ENCODE measurements around the gene TPX2. TPM values are rescaled to one million over a fixed set of nuclear protein-coding genes. Genes with fewer than 3 reads are reported as not detected.

TPX2 gene
- total and polyA plus RNA-seq, 3 donors from 2014 or later = 39.7 to 74.6 (median 52.5) TPM

- Histone ChIP-seq H3K36me3 (ENCODE audit: low read depth, missing control alignments) (no peaks in the 10 kb centered on the region), H3K4me1 (peaks cover 34% of the 10 kb centered on the region), H3K4me3 (no peak overlapping the region), H3K27me3 (no peaks in the 10 kb centered on the region), H3K9me3 (no peaks in the 10 kb centered on the region), H3K27ac (peak overlapping the region in 1 of 2 donors; percentile 71)
- no peak for TF ChIP-seq POLR2A (IDR thresholded peaks at IDR 0.05)
- TF ChIP-seq CTCF (IDR thresholded peaks at IDR 0.05) = no peak
- intact Hi-C loops (cut with DNase I; ENCODE audit: low total_unique reads) = no loop called here
- WGBS, 2 donors = 74% methylated on average over 11 of the region's 11 CpGs
- no peak for DNase-seq
Observed at GRCh38 chr20:31704225-31705119, 34.6 kb upstream of the TPX2 start.

GRCh38 chr20:31705191-31705590 is 33.9 kb upstream of the TPX2 start:
- intact Hi-C loops (cut with DNase I; ENCODE audit: low total_unique reads) = no loop called here
- peak overlapping the region in 1 of 2 donors; percentile 25 for H3K27ac ChIP-seq
- DNase-seq = no peak
- no peak overlapping the region for H3K4me3 ChIP-seq
- peaks cover 30% of the 10 kb centered on the region for H3K4me1 ChIP-seq
- H3K36me3 ChIP-seq (ENCODE audit: low read depth, missing control alignments) = no peaks in the 10 kb centered on the region
- TF ChIP-seq CTCF (IDR thresholded peaks at IDR 0.05) (no peak), POLR2A (IDR thresholded peaks at IDR 0.05) (no peak)
- H3K27me3 ChIP-seq = no peaks in the 10 kb centered on the region
- no peaks in the 10 kb centered on the region for H3K9me3 ChIP-seq

GRCh38 chr20:31705598-31706597 is 33.2 kb upstream of the TPX2 start:
- DNase-seq = no peak
- H3K4me3 ChIP-seq = no peak overlapping the region
- 67 to 95% methylated on average over 4 of the region's 4 CpGs for WGBS, 2 donors
- H3K4me1 ChIP-seq = peaks cover 32% of the 10 kb centered on the region
- no peak for TF ChIP-seq CTCF (IDR thresholded peaks at IDR 0.05)
- TF ChIP-seq POLR2A (IDR thresholded peaks at IDR 0.05) = no peak
- intact Hi-C loops (cut with DNase I; ENCODE audit: low total_unique reads) = no loop called here
- no peaks in the 10 kb centered on the region for H3K36me3 ChIP-seq (ENCODE audit: low read depth, missing control alignments)
- H3K9me3 ChIP-seq = no peaks in the 10 kb centered on the region
- peak overlapping the region in 1 of 2 donors; percentile 25 for H3K27ac ChIP-seq
- H3K27me3 ChIP-seq = no peaks in the 10 kb centered on the region

GRCh38 chr20:31706607-31707257 is 32.4 kb upstream of the TPX2 start:
- no peak overlapping the region for H3K27ac ChIP-seq

More at GRCh38 chr20:31706607-31707257, 32.4 kb upstream of the TPX2 start:
- Histone ChIP-seq H3K27me3 (no peaks in the 10 kb centered on the region), H3K36me3 (ENCODE audit: low read depth, missing control alignments) (no peaks in the 10 kb centered on the region), H3K4me3 (no peak overlapping the region), H3K4me1 (peaks cover 40% of the 10 kb centered on the region), H3K9me3 (no peaks in the 10 kb centered on the region)
- WGBS, 2 donors = 91 to 98% methylated on average over 2 of the region's 2 CpGs
- DNase-seq = no peak
- intact Hi-C loops (cut with DNase I; ENCODE audit: low total_unique reads) = no loop called here
- TF ChIP-seq POLR2A (IDR thresholded peaks at IDR 0.05) (no peak), CTCF (IDR thresholded peaks at IDR 0.05) (no peak)
